MG63 (cell line): ENCODE results near the gene ZNF786. TPM values are rescaled to one million over a fixed set of nuclear protein-coding genes. Genes with fewer than 3 reads are reported as not detected.
"Not testable (repeated sequence)": the region's sequence is repeated elsewhere in the genome, so short reads cannot be mapped to it uniquely, and the experiment has no call there.

ENCODE experiments used
- DNase-seq: peaks from one replicate; pipeline ENCODE4 v3.0.0-alpha.2; 2020
- H3K27me3 ChIP-seq: fragments of 250-450 bp; sonication (Bioruptor Pico); 2 replicates; pipeline ENCODE4 v1.5.1; 2020; ENCODE audit warnings: mild to moderate bottlenecking, moderate library complexity
- H3K36me3 ChIP-seq: fragments of 250-450 bp; sonication (Bioruptor Pico); 2 replicates; pipeline ENCODE4 v1.5.1; 2020; ENCODE audit warnings: mild to moderate bottlenecking, moderate library complexity
- H3K4me3 ChIP-seq: fragments of 250-450 bp; sonication (Bioruptor Pico); 2 replicates; pipeline ENCODE4 v1.5.1; 2020; ENCODE audit warnings: mild to moderate bottlenecking, moderate library complexity
- H3K9me3 ChIP-seq: fragments of 250-450 bp; sonication (Bioruptor Pico); 2 replicates; pipeline ENCODE4 v1.5.1; 2020; ENCODE audit warnings: mild to moderate bottlenecking, moderate library complexity
- total RNA-seq: library from RNA; depleted of rRNA; stranded (reverse); fragments of >200 nt; shearing (Covaris generic); gene quantifications from 2 replicates; pipeline ENCODE4 v1.2.3, GENCODE V29; 2014; ENCODE audit warnings: low replicate concordance

ZNF786 gene
- total RNA-seq, 1 experiment from 2014 or later: 3.6 TPM

- Histone ChIP-seq H3K9me3 (no peaks in the 10 kb centered on the region), H3K36me3 (no peaks in the 10 kb centered on the region), H3K27me3 (no peaks in the 10 kb centered on the region), H3K4me3 (no peak overlapping the region)
- no peak for DNase-seq
These were observed 6.6 kb upstream of the ZNF786 start for GRCh38 chr7:149097088-149097487.

- Histone ChIP-seq H3K36me3 (no peaks in the 10 kb centered on the region; the same call in 1 of the 2 replicates), H3K9me3 (no peaks in the 10 kb centered on the region), H3K4me3 (no peak overlapping the region), H3K27me3 (no peaks in the 10 kb centered on the region)
- DNase-seq: no peak
These were observed 2.7 kb upstream of the ZNF786 start for GRCh38 chr7:149093228-149093627.

- not testable (repeated sequence) for H3K9me3 ChIP-seq, H3K4me3 ChIP-seq, H3K36me3 ChIP-seq, H3K27me3 ChIP-seq, DNase-seq
These were observed 1.7 kb upstream of the ZNF786 start for GRCh38 chr7:149092244-149092643.

GRCh38 chr7:149087376-149087775 lies 3.1 kb downstream of the ZNF786 start:
- H3K36me3 ChIP-seq: peaks cover 2% of the 10 kb centered on the region; the same call in 1 of the 2 replicates
- H3K9me3 ChIP-seq: no peaks in the 10 kb centered on the region
- no peaks in the 10 kb centered on the region for H3K27me3 ChIP-seq
- DNase-seq: no peak
- no peak overlapping the region for H3K4me3 ChIP-seq

GRCh38 chr7:149085866-149086265 lies 4.7 kb downstream of the ZNF786 start:
- peaks cover 2% of the 10 kb centered on the region; the same call in 1 of the 2 replicates for H3K36me3 ChIP-seq

GRCh38 chr7:149084407-149084806 lies 6.1 kb downstream of the ZNF786 start:
- Histone ChIP-seq H3K36me3 (peaks cover 2% of the 10 kb centered on the region; the same call in 1 of the 2 replicates), H3K27me3 (no peaks in the 10 kb centered on the region), H3K9me3 (no peaks in the 10 kb centered on the region), H3K4me3 (no peak overlapping the region)
- no peak for DNase-seq

More at GRCh38 chr7:149085866-149086265, 4.7 kb downstream of the ZNF786 start:
- Histone ChIP-seq H3K4me3 (no peak overlapping the region), H3K9me3 (no peaks in the 10 kb centered on the region), H3K27me3 (no peaks in the 10 kb centered on the region)
- no peak for DNase-seq

GRCh38 chr7:149081914-149082313 lies 8.6 kb downstream of the ZNF786 start:
- Histone ChIP-seq H3K4me3 (no peak overlapping the region), H3K9me3 (no peaks in the 10 kb centered on the region), H3K27me3 (no peaks in the 10 kb centered on the region), H3K36me3 (peaks cover 2% of the 10 kb centered on the region)
- DNase-seq: no peak

GRCh38 chr7:149077594-149077993 lies 12.9 kb downstream of the ZNF786 start:
- no peak for DNase-seq
- no peak overlapping the region for H3K4me3 ChIP-seq
- H3K36me3 ChIP-seq: no peaks in the 10 kb centered on the region; the same call in 1 of the 2 replicates
- H3K27me3 ChIP-seq: no peaks in the 10 kb centered on the region
- no peaks in the 10 kb centered on the region for H3K9me3 ChIP-seq

- no peak for DNase-seq
- no peaks in the 10 kb centered on the region for H3K27me3 ChIP-seq
- H3K36me3 ChIP-seq: no peaks in the 10 kb centered on the region; the same call in 1 of the 2 replicates
- no peaks in the 10 kb centered on the region for H3K9me3 ChIP-seq
- no peak overlapping the region for H3K4me3 ChIP-seq
These were observed 15.2 kb downstream of the ZNF786 start for GRCh38 chr7:149075286-149075685.

- Histone ChIP-seq H3K4me3 (no peak overlapping the region), H3K27me3 (no peaks in the 10 kb centered on the region), H3K9me3 (no peaks in the 10 kb centered on the region), H3K36me3 (no peaks in the 10 kb centered on the region; the same call in 1 of the 2 replicates)
- DNase-seq: no peak
These were observed 16.2 kb downstream of the ZNF786 start for GRCh38 chr7:149074116-149074885.

GRCh38 chr7:149072438-149072775 lies 18.1 kb downstream of the ZNF786 start:
- Histone ChIP-seq H3K27me3 (no peaks in the 10 kb centered on the region), H3K36me3 (no peaks in the 10 kb centered on the region; the same call in 1 of the 2 replicates), H3K4me3 (no peak overlapping the region), H3K9me3 (no peaks in the 10 kb centered on the region)
- DNase-seq: no peak

GRCh38 chr7:149071641-149072437 lies 18.7 kb downstream of the ZNF786 start:
- no peak overlapping the region for H3K4me3 ChIP-seq
- no peak for DNase-seq
- H3K36me3 ChIP-seq: no peaks in the 10 kb centered on the region; the same call in 1 of the 2 replicates
- no peaks in the 10 kb centered on the region for H3K9me3 ChIP-seq
- no peaks in the 10 kb centered on the region for H3K27me3 ChIP-seq

GRCh38 chr7:149071182-149071635 lies 19.3 kb downstream of the ZNF786 start:
- H3K9me3 ChIP-seq: no peaks in the 10 kb centered on the region
- H3K27me3 ChIP-seq: no peaks in the 10 kb centered on the region
- H3K4me3 ChIP-seq: no peak overlapping the region
- DNase-seq: no peak
- no peaks in the 10 kb centered on the region for H3K36me3 ChIP-seq

GRCh38 chr7:149070372-149071125 lies 20.0 kb downstream of the ZNF786 start:
- Histone ChIP-seq H3K9me3 (no peaks in the 10 kb centered on the region), H3K36me3 (no peaks in the 10 kb centered on the region), H3K4me3 (no peak overlapping the region), H3K27me3 (no peaks in the 10 kb centered on the region)
- no peak for DNase-seq

- Histone ChIP-seq H3K4me3 (no peak overlapping the region), H3K36me3 (no peaks in the 10 kb centered on the region), H3K27me3 (no peaks in the 10 kb centered on the region), H3K9me3 (no peaks in the 10 kb centered on the region)
- DNase-seq: no peak
These were observed 22.6 kb downstream of the ZNF786 start for GRCh38 chr7:149067869-149068268.

GRCh38 chr7:149063476-149063875 lies 27.0 kb downstream of the ZNF786 start:
- H3K27me3 ChIP-seq: no peaks in the 10 kb centered on the region
- H3K4me3 ChIP-seq: no peak overlapping the region
- no peak for DNase-seq
- no peaks in the 10 kb centered on the region for H3K36me3 ChIP-seq
- no peaks in the 10 kb centered on the region for H3K9me3 ChIP-seq
